HG02678 (cell line): Measurements from ENCODE around the gene GPER1.
"Not testable (repeated sequence)": the region's sequence is repeated elsewhere in the genome, so short reads cannot be mapped to it uniquely, and the experiment has no call there.

ENCODE experiments used
- ATAC-seq: cut with Tn5 transposase; IDR thresholded peaks from one replicate; pipeline ENCODE4 v1.9.1; 2021; ENCODE audit warnings: mild to moderate bottlenecking, moderate library complexity; ENCODE audit not compliant: unreplicated experiment

Gene GPER1

GRCh38 chr7:1068013-1068412, 19.9 kb upstream of the GPER1 start:
- ATAC-seq = no peak

GRCh38 chr7:1068619-1069018, 19.3 kb upstream of the GPER1 start:
- no peak for ATAC-seq

GRCh38 chr7:1070544-1071011, 17.3 kb upstream of the GPER1 start:
- ATAC-seq = no peak

- no peak for ATAC-seq
These were observed 16.1 kb upstream of the GPER1 start for GRCh38 chr7:1071731-1072254.

GRCh38 chr7:1073142-1073977, 14.6 kb upstream of the GPER1 start:
- no peak for ATAC-seq

GRCh38 chr7:1074018-1074417, 13.9 kb upstream of the GPER1 start:
- ATAC-seq = not testable (repeated sequence)

- no peak for ATAC-seq
These were observed 13.1 kb upstream of the GPER1 start for GRCh38 chr7:1074593-1075431.

GRCh38 chr7:1076184-1077072, 11.5 kb upstream of the GPER1 start:
- ATAC-seq = no peak

- ATAC-seq = no peak
These were observed 9.4 kb upstream of the GPER1 start for GRCh38 chr7:1078519-1078918.

GRCh38 chr7:1078985-1079384, 8.9 kb upstream of the GPER1 start:
- ATAC-seq = no peak

- no peak for ATAC-seq
These were observed 8.4 kb upstream of the GPER1 start for GRCh38 chr7:1079546-1079945.

GRCh38 chr7:1080252-1080920, 7.5 kb upstream of the GPER1 start:
- ATAC-seq = no peak

GRCh38 chr7:1080921-1081255, 7.0 kb upstream of the GPER1 start:
- no peak for ATAC-seq

GRCh38 chr7:1081336-1081735, 6.6 kb upstream of the GPER1 start:
- no peak for ATAC-seq

- no peak for ATAC-seq
These were observed 5.9 kb upstream of the GPER1 start for GRCh38 chr7:1081931-1082401.

GRCh38 chr7:1083729-1084657, 3.9 kb upstream of the GPER1 start:
- ATAC-seq = no peak

- ATAC-seq = no peak
These were observed 2.6 kb upstream of the GPER1 start for GRCh38 chr7:1085266-1085665.

- no peak for ATAC-seq
These were observed 1.9 kb upstream of the GPER1 start for GRCh38 chr7:1085910-1086421.
